Epithelial cell of prostate (primary cell): Measurements from ENCODE around the gene INF2.

ENCODE experiments used
- DNase-seq: peaks from one replicate; pipeline ENCODE4 v3.0.0-alpha.2; 2011; ENCODE audit warnings: low read depth, low spot score
- H3K27ac ChIP-seq: fragments of 450-650 bp; 2 replicates; pipeline ENCODE4 v1.5.1; 2017; ENCODE audit warnings: mild to moderate bottlenecking

INF2 gene

DNA sequence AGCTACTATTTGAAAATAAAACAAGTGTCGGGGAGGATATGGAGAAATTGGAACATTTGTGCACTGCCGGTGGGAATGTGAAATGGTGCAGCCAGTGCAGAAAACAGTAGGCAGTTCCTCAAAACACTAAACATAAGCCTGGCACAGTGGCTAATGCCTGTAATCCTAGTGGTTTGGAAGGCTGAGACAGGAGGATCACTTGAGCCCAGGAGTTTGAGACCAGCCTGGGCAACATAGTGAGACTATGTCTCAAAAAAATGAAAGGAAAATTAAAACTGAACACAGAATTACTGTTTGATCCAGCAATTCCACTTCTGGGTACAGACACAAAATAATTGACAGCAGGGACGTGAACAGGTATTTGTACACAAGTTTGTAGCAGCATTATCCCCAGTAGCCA is 76.1 kb downstream of the INF2 start:
- no peak overlapping the region for H3K27ac ChIP-seq
- DNase-seq, result no peak

DNA sequence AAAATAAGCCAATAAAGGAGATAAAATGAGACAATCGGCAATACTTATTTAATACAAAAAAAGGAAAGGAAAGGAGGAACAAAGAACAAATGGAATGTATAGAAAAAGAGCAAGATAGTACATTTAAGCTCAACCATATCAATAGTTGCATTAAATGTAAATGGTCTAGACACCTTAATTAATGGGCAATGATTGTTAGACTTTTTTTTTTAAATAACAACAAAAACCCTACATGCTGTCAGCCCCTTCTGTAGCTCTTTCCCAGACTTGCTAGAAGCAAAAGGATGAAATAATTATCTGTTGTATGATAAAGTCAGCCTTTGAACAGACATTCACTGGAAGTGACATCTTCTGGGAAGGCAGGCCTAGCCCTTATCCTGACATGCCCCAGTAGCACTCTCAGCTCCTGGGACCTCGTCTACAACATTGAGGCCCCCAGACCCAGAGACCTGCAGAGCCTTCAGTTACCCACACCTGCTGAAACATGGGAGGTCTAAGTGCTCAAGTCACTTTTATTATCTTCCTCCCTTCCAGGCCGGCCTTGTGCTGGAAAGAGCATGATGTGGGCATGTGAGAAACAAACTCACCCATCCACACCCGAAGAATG is 76.9 kb downstream of the INF2 start:
- no peak overlapping the region for H3K27ac ChIP-seq
- no peak for DNase-seq

DNA sequence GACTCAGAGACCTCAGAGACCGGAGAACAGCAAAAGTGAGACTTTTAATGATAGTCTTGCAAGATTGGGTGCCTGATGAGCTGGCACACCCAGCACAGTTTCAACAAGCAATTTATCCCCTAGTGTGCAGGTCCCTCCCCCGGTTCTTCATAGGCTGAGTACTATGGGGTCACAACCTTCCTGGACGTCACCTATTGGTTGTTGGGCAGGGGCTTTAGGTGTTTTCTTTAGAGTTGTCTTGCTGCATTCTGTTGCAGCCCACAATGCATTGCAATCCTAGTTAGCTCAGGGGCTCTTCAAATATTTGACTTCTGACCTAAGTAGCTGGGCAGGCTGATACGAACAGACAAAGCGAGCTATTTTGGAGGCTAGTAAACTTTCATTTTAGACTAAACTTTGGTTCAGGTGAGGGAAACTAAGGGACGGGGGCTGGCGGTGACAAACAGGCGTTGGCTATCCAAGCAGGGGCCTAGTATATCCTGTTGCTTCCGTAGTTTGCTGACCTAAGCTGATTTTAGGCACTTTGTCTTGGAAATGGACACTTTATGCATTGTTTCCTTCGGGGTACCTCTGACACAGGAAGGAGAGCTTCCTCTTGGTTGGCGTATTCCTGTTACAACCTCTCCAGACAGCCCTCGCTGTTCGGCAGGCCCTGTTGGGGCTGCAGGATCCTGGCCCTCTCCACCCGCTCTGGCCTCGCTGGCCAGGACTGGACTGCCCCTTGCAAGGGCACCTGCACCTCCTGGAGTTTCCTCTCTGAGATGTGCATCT is 77.6 kb downstream of the INF2 start:
- H3K27ac ChIP-seq, result no peak overlapping the region
- DNase-seq, result no peak

DNA sequence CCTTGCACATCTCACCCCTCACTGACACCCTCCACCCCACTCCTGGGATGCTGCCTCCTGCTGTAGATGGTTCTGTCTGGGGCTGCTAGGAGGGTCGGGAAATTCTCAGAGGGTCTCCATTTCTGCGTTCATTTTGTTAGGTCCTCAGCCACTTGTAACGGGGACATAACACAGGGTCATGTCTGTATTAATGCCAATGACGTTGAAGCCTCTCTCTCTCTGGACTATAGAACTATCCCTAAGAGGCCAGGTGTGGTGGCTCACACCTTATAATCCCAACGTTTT is 78.2 kb downstream of the INF2 start:
- H3K27ac ChIP-seq, result no peak overlapping the region
- DNase-seq, result no peak

DNA sequence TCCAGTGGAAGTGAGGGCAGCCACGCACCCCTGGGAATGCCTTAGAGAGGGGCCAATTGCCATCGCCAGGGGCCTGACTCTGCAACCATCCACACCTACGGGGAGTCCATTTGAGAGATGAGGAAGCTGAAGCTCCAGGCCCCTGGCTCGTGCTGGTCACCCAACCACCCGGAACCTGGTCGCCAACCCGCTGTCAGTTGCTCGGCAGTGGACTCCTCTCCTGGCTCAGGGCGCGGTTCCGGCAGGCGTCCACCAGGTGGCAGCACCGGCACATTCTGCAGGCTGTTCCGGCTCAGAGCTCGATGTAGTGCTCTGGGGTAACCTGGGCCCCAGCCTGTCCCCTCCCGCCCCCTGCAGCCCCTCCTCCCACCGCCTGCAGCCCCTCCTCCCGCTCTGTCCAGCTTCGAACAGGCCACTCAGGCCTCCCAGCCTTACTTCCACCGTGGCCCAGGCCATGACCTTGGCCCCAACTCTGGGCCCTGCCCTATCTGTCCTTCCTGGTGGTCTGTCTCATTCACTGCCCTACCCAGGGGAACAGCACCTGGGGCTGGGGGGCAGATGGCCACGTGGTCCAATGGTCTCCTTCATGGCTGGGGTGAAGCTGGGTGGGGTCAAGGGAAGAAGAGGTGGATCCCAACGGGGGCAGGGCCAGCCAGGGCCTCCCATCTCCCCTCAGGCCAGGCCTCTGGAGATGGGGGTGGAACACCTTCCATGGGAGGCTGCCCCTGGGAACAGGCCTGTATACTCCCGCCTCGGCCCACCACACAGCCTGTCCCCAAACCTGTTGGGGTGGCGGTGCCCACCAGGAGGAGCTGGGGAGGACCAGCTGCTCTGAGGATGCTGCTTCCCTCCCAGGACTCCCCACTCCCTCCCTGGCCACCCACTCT is 79.3 kb downstream of the INF2 start:
- H3K27ac ChIP-seq, result no peak overlapping the region
- peak; percentile 12 for DNase-seq

DNA sequence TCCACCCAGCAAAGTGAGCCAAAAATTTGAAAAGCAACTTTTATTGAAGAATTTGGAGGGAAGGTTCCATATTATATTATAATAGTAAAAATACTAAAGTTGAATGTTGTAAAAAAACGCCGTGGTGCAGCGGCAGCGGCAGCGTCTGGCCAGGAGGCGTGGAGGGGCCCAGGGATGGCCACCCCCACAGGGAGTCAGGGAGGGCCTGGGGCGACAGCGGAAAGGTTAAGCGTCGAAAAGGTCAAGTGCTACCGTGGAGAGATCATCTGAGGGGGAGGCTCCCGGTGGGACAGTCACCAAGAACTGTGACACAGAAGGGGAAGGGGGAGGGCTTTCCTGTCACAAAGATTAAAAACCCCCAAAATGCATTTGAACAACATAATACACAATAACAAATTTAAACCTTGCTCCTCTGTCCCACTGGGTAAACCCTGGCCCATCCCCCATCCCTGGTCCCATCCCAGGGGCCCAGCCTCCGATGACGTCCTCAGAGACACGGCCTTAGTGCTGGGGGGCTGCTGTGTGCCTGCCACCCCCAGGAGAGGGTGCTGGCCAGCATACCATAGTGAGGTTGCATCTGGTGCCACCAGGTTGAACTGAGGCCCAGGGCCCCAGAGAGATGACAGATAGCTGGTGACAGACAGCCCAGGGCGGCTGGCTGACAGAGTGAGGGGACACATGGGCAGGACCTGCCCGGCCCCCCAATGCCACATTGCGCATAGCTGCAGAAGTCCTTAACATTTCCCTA is 80.1 kb downstream of the INF2 start:
- DNase-seq, result no peak
- no peak overlapping the region for H3K27ac ChIP-seq

DNA sequence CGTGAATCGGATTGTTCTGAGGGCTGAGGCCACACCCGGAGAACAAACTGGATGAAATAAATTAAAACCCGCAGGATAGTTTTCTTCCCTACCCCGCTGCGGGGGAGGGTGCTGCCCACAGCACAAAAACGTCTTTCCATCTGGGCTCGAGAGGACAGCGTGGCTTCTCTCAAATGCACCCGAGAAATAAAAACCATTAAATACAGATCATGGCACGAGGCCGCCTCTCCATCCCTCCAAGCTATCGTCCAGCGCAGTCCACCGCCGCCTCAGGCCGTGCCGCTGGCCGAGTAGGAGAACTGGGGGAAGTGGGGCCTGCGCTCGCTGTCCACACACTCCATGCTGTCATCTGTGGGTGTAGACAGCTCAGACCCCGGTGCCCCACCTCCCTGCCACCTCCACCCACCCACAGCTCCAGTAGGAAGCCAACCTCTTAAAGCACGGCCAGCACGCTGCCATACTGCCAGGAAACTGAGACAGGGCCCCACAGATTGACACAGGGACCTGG is 80.7 kb downstream of the INF2 start:
- no peak for DNase-seq
- no peak overlapping the region for H3K27ac ChIP-seq

DNA sequence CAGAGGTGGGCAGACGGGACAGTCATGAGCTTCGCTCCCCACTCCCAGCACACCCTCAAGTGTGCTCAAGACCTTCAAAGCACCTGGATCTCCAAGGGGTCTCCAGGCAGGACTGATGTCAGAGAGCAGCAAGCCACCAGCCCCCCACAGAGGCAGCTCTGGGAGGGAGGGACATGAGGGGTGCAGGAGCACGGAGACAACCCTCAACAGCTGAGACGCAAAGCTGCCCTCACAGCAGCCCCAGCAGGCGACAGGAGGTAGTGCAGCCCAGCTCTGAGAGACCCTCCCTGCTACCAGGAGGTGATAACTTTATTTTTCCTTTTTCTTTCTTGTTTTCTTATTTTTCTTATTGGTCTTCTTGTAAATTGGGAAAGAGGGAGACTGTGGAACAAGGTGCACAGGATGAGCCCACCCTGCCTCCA is 81.4 kb downstream of the INF2 start:
- DNase-seq, result no peak
- no peak overlapping the region for H3K27ac ChIP-seq

DNA sequence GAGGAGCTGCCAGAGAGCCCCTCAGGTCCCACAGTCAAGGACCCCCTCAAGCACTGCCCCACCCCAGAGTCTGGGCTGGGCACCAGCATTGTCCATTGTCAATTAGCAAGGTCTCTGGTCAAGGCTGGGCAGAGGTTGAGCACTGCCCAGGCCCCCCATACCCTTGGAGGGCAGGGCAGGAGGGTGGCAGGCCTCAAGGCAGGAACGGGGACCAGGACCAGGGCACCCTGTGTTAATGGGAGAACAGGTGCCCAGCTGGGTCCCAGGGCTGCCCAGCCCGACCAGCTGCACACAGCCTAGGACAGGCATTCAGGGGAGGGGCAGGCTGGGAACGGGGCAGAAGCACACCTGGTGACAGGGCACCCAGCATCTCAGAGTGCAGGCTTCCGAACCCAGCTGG is 82.0 kb downstream of the INF2 start:
- no peak overlapping the region for H3K27ac ChIP-seq
- DNase-seq, result no peak
